Muscle of leg (tissue), 11 donors: Measurements from ENCODE around the gene TRIO. TPM values are rescaled to one million over a fixed set of nuclear protein-coding genes. Genes with fewer than 3 reads are reported as not detected.

Experiments used
- DNase-seq: peaks from one replicate; pipeline ENCODE4 v3.0.0; 2013
- H3K27ac ChIP-seq: one replicate; pipeline ENCODE4 v1.5.1; 2013; ENCODE audit warnings: mild to moderate bottlenecking, low read length, control low read depth
- H3K27me3 ChIP-seq: one replicate; pipeline ENCODE4 v1.6.1; 2013; ENCODE audit warnings: low read length; ENCODE audit not compliant: control insufficient read depth, insufficient read depth
- H3K36me3 ChIP-seq: one replicate; pipeline ENCODE4 v1.6.1; 2013; ENCODE audit warnings: low read length; ENCODE audit not compliant: control insufficient read depth, insufficient read depth
- H3K4me1 ChIP-seq: one replicate; pipeline ENCODE4 v1.6.1; 2013; ENCODE audit warnings: low read length; ENCODE audit not compliant: control insufficient read depth, insufficient read depth
- H3K4me3 ChIP-seq: one replicate; pipeline ENCODE4 v1.5.1; 2013; ENCODE audit warnings: low read length, control low read depth
- H3K9me3 ChIP-seq: replicated peaks from 2 replicates; pipeline ENCODE4 v1.6.1; 2013; ENCODE audit warnings: low read depth, low read length; ENCODE audit not compliant: control insufficient read depth
- WGBS: methylation state at CpG from one replicate; pipeline ENCODE4 v1.1.5; 2013; ENCODE audit warnings: missing lambda C conversion rate; ENCODE audit not compliant: insufficient coverage; 5-methylcytosine and 5-hydroxymethylcytosine counted together
- polyA plus RNA-seq, 8 donors: library from polyadenylated mRNA; unstranded; fragments of 120-200 nt; gene quantifications; one replicate each; pipeline versions ENCODE4 v1.2.1 to v1.2.3, GENCODE V29; 2013; ENCODE audit warnings: inconsistent platforms in 1 of 8, low replicate concordance in 1 of 8; ENCODE audit not compliant: insufficient read length in 8 of 8, insufficient read depth in 1 of 8
- total RNA-seq: library from RNA; stranded (reverse); fragments of 120-200 nt; gene quantifications from one replicate; pipeline ENCODE4 v1.2.4, GENCODE V29; 2013

The TRIO gene
- total and polyA plus RNA-seq, 9 donors, result 124 to 219 (median 168) TPM

GRCh38 chr5:14190194-14191164, 47.3 kb downstream of the TRIO start:
- H3K4me3 ChIP-seq, result no peak overlapping the region
- WGBS, result 70% methylated on average over 3 of the region's 13 CpGs
- H3K36me3 ChIP-seq, result no peaks in the 10 kb centered on the region
- peaks cover 13% of the 10 kb centered on the region for H3K4me1 ChIP-seq
- no peaks in the 10 kb centered on the region for H3K9me3 ChIP-seq
- peak; percentile 58 for DNase-seq
- peak overlapping the region; percentile 54 for H3K27ac ChIP-seq
- no peaks in the 10 kb centered on the region for H3K27me3 ChIP-seq

DNA sequence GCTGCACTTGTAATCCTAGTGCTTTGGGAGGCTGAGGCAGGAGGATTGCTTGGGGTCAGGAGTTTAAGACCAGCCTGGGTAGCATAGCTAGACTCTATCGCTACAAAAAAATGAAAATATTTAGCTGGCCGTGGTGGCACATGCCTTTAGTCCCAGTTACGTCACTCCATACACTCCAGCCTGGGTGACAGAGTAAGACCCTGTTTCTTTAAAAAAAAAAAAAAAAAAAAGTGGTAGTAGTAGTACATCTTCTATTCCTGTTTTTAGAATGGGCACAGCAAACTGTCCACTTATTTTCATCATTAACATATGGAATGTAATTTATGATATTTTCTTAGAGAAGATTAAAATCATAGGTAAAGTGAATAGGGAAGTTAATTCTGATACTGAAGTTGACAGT, 48.2 kb downstream of the TRIO start:
- H3K4me1 ChIP-seq, result peaks cover 14% of the 10 kb centered on the region

GRCh38 chr5:14193496-14193895, 50.4 kb downstream of the TRIO start:
- no CpG with 5 or more reads among the region's 4 CpGs for WGBS
- Histone ChIP-seq H3K27me3 (no peaks in the 10 kb centered on the region), H3K4me3 (no peak overlapping the region), H3K36me3 (no peaks in the 10 kb centered on the region), H3K27ac (no peak overlapping the region), H3K9me3 (no peaks in the 10 kb centered on the region), H3K4me1 (peaks cover 20% of the 10 kb centered on the region)
- DNase-seq, result no peak

More for the DNA sequence above, 48.2 kb downstream of the TRIO start:
- DNase-seq, result no peak
- Histone ChIP-seq H3K27me3 (no peaks in the 10 kb centered on the region), H3K9me3 (no peaks in the 10 kb centered on the region), H3K36me3 (no peaks in the 10 kb centered on the region), H3K4me3 (no peak overlapping the region), H3K27ac (peak overlapping the region; percentile 10)
- no CpG with 5 or more reads among the region's 3 CpGs for WGBS

DNA sequence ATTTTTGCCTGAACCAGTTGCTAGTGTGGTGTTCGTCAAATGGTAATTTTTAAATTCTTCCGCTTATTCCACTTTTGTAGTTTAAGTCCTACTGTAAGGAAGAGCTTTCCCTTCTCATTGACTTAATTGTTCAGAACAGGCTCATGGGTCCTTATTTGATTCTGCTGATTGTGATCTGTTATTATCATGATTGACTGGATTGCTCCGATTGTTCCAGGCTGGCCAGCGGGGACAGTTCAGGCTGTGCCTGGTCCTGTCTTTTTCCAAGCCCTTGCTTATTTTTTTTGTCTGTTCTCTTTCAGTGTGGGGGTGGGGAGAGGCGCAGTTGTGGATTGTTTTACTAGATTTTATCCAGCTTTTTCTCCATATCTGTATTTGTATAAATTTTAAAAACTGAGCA, 52.4 kb downstream of the TRIO start:
- no peak for DNase-seq
- peaks cover 21% of the 10 kb centered on the region for H3K4me1 ChIP-seq
- WGBS, result 90% methylated on average over 2 of the region's 5 CpGs

GRCh38 chr5:14197056-14197455, 53.9 kb downstream of the TRIO start:
- H3K36me3 ChIP-seq, result no peaks in the 10 kb centered on the region
- no peaks in the 10 kb centered on the region for H3K27me3 ChIP-seq
- WGBS, result 33% methylated on average over 1 of the region's 5 CpGs
- no peaks in the 10 kb centered on the region for H3K9me3 ChIP-seq
- H3K27ac ChIP-seq, result no peak overlapping the region
- peaks cover 19% of the 10 kb centered on the region for H3K4me1 ChIP-seq
- H3K4me3 ChIP-seq, result no peak overlapping the region
- no peak for DNase-seq

More for the DNA sequence above, 52.4 kb downstream of the TRIO start:
- no peaks in the 10 kb centered on the region for H3K27me3 ChIP-seq
- H3K27ac ChIP-seq, result no peak overlapping the region
- no peaks in the 10 kb centered on the region for H3K36me3 ChIP-seq
- no peak overlapping the region for H3K4me3 ChIP-seq
- no peaks in the 10 kb centered on the region for H3K9me3 ChIP-seq

DNA sequence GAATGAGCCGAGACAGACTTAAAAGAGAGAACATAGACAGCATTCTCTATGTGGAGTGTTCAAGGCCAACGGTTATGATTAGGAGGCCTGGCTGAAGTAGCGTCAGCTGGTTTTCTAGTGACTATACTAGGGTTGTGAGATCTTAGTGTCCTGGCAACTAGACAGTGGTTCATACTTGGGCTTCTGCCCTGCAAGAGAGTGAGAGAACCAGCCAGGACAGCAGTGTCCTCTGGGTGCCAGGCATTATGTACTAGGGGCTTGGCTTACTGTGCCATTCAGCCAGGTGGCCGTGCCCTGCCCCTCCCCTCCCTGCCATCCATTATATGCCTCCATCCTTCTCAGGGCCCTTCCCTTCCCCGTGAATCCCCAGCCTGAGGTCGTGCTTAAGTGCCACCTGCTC, 56.8 kb downstream of the TRIO start:
- H3K4me1 ChIP-seq, result peaks cover 29% of the 10 kb centered on the region
- no peaks in the 10 kb centered on the region for H3K9me3 ChIP-seq
- peak overlapping the region; percentile 15 for H3K27ac ChIP-seq
- WGBS, result 71% methylated on average over 6 of the region's 6 CpGs
- H3K4me3 ChIP-seq, result no peak overlapping the region
- no peaks in the 10 kb centered on the region for H3K27me3 ChIP-seq
- DNase-seq, result peak; percentile 62
- no peaks in the 10 kb centered on the region for H3K36me3 ChIP-seq

GRCh38 chr5:14200312-14200990, 57.3 kb downstream of the TRIO start:
- Histone ChIP-seq H3K36me3 (no peaks in the 10 kb centered on the region), H3K27me3 (no peaks in the 10 kb centered on the region), H3K9me3 (no peaks in the 10 kb centered on the region), H3K4me3 (no peak overlapping the region), H3K4me1 (peaks cover 31% of the 10 kb centered on the region), H3K27ac (no peak overlapping the region)
- no peak for DNase-seq
- WGBS, result 100% methylated on average over 1 of the region's 11 CpGs

DNA sequence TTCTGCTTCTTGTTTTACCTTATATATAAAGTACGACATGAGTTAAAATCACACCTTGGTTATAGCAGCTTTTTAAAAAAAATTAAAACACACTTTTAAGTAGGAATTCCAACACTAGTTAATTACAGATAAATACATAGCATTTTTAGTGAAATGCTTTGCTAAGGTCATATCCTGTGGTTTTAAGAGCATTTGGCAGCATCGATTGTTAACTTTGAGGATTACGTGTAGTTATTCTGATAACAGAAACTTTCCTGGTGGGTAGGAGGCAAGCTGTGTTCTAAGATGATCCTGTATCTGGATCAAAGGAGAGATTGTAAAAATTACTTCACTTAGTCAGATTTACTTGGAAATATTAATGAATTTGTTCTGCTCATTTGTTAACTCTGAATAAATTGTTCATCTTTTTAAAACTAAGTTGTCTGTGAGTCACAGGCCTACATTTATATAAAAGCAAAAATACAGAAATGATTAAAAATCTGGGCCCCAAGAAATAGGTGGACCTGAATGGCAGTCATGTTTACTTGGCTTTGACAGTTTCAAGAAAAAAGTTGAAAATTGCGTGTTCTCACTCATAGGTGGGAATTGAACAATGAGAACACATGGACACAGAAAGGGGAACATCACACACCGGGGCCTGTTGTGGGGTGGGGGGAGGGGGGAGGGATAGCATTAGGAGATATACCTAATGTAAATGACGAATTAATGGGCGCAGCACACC, 58.3 kb downstream of the TRIO start:
- WGBS, result no CpG with 5 or more reads among the region's 7 CpGs
- DNase-seq, result no peak
- Histone ChIP-seq H3K36me3 (no peaks in the 10 kb centered on the region), H3K4me1 (peaks cover 31% of the 10 kb centered on the region), H3K27me3 (no peaks in the 10 kb centered on the region), H3K9me3 (no peaks in the 10 kb centered on the region), H3K4me3 (no peak overlapping the region), H3K27ac (no peak overlapping the region)

DNA sequence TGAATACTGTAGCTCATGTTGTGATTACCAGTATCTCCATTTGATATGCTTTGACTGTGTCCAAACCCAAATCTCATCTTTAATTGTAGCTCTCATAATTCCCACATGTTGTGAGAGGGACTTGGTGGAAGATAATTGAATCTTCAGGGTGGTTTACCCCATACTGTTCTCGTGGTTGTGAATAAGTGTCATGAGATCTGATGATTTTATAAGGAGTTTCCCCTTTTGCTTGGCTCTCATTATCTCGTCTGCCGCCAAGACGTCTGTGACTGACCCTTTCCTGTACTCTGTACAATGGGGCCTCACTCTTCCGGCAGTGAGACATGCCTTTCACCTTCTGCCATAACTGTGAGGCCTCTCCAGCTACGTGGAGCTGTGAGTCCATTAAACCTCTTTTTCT, 59.3 kb downstream of the TRIO start:
- Histone ChIP-seq H3K9me3 (no peaks in the 10 kb centered on the region), H3K27ac (peak overlapping the region; percentile 52)

More for the DNA sequence above, 59.3 kb downstream of the TRIO start:
- no CpG with 5 or more reads among the region's 6 CpGs for WGBS
- Histone ChIP-seq H3K36me3 (no peaks in the 10 kb centered on the region), H3K4me3 (no peak overlapping the region), H3K4me1 (peaks cover 26% of the 10 kb centered on the region), H3K27me3 (no peaks in the 10 kb centered on the region)
- DNase-seq, result peak; percentile 36
